SK-N-SH (cell line): ENCODE data around the gene CPNE2. TPM values are rescaled to one million over a fixed set of nuclear protein-coding genes. Genes with fewer than 3 reads are reported as not detected.

ENCODE experiments used
- CTCF ChIA-PET: fragments of 300-600, 350-600 bp; formaldehyde crosslinking; extraction: SDS; loops from one replicate; lab custom pipeline; 2021; lab: Yijun Ruan, JAX
- POLR2A ChIA-PET: fragments of 350-600 bp; sonication (Branson Sonifier 250); formaldehyde crosslinking; extraction: SDS; loops from one replicate; lab custom pipeline; 2020; ENCODE audit warnings: antibody characterized with exemption, inconsistent platforms; lab: Yijun Ruan, JAX
- DNase-seq: peaks from one replicate; pipeline ENCODE4 v3.0.0; 2012
- H2AFZ ChIP-seq: fragments of 200-600 bp; sonication (generic); 2 replicates; pipeline ENCODE4 v1.8.1; 2016; ENCODE audit warnings: antibody characterized with exemption, mild to moderate bottlenecking, low read depth
- H3F3A ChIP-seq: fragments of 200-600 bp; sonication (generic); replicated peaks from 2 replicates; pipeline ENCODE3; 2016; ENCODE audit warnings: antibody characterized with exemption, mild to moderate bottlenecking; ENCODE audit not compliant: insufficient read depth
- H3K27ac ChIP-seq, 2 experiments: fragments of 200-500 bp in 1 of 2; fragments of 200-600 bp in 1 of 2; sonication (Bioruptor generic) in 1 of 2; sonication (generic), shearing (Covaris generic) in 1 of 2; 2 replicates each; pipeline versions ENCODE4 v1.5.1 to v1.6.1; 2014 to 2016; ENCODE audit warnings: low read depth in 2 of 2, inconsistent platforms in 1 of 2, low read length in 1 of 2, mild to moderate bottlenecking in 1 of 2, mixed read lengths in 1 of 2
- H3K27me3 ChIP-seq: fragments of 200-600 bp; sonication (generic), shearing (Covaris generic); 2 replicates; pipeline ENCODE4 v1.6.1; 2016; ENCODE audit warnings: mixed run types; ENCODE audit not compliant: insufficient read depth
- H3K36me3 ChIP-seq, 2 experiments: fragments of 200-500 bp in 1 of 2; fragments of 200-600 bp in 1 of 2; sonication (Bioruptor generic) in 1 of 2; sonication (generic) in 1 of 2; replicated peaks in 1 of 2; 2 replicates each; pipeline versions ENCODE3 to v1.5.1; 2014 to 2016; ENCODE audit warnings: low read length in 1 of 2, mild to moderate bottlenecking in 1 of 2; ENCODE audit not compliant: insufficient read depth in 2 of 2, control insufficient read depth in 1 of 2
- H3K4me1 ChIP-seq, 2 experiments: fragments of 200-500 bp in 1 of 2; fragments of 200-600 bp in 1 of 2; sonication (Bioruptor generic) in 1 of 2; sonication (generic), shearing (Covaris generic) in 1 of 2; 2 replicates each; pipeline versions ENCODE4 v1.5.1 to v1.6.1; 2014 to 2016; ENCODE audit warnings: low read depth in 1 of 2, low read length in 1 of 2, mixed run types in 1 of 2; ENCODE audit not compliant: insufficient read depth in 2 of 2, control insufficient read depth in 1 of 2
- H3K4me2 ChIP-seq: fragments of 200-600 bp; sonication (generic), shearing (Covaris generic); 2 replicates; pipeline ENCODE4 v1.6.1; 2017; ENCODE audit warnings: mixed run types
- H3K4me3 ChIP-seq, 2 experiments: fragments of 200-500 bp in 1 of 2; fragments of 200-600 bp in 1 of 2; sonication (Bioruptor generic) in 1 of 2; sonication (generic), shearing (Covaris generic) in 1 of 2; 2 replicates each; pipeline versions ENCODE4 v1.5.1 to v1.8.1; 2014 to 2016; ENCODE audit warnings: low read depth in 2 of 2, inconsistent platforms in 1 of 2, low read length in 1 of 2, mild to moderate bottlenecking in 1 of 2, mixed read lengths in 1 of 2, moderate library complexity in 1 of 2
- H3K79me2 ChIP-seq: fragments of 200-600 bp; sonication (generic); 2 replicates; pipeline ENCODE4 v1.8.1; 2017; ENCODE audit warnings: mild to moderate bottlenecking; ENCODE audit not compliant: insufficient read depth
- H3K9ac ChIP-seq: fragments of 200-600 bp; sonication (generic); 2 replicates; pipeline ENCODE4 v1.6.1; 2017; ENCODE audit warnings: mixed run types
- H3K9me2 ChIP-seq: fragments of 200-600 bp; sonication (generic); 2 replicates; pipeline ENCODE4 v1.6.1; 2017; ENCODE audit warnings: mixed run types
- H3K9me3 ChIP-seq: fragments of 200-600 bp; sonication (generic); 2 replicates; pipeline ENCODE4 v1.6.1; 2017; ENCODE audit warnings: mixed run types, mild to moderate bottlenecking, moderate library complexity
- H4K20me1 ChIP-seq: fragments of 200-600 bp; sonication (generic); 2 replicates; pipeline ENCODE4 v1.6.1; 2017; ENCODE audit warnings: mild to moderate bottlenecking, mixed run types; ENCODE audit not compliant: insufficient read depth
- FOSL2 ChIP-seq: IDR thresholded peaks from 2 replicates; pipeline ENCODE4 v1.4.0; 2012; ENCODE audit warnings: low read depth, mild to moderate bottlenecking, moderate library complexity, borderline replicate concordance
- GABPA ChIP-seq: IDR thresholded peaks from 2 replicates; pipeline ENCODE4 v1.4.0; 2012; ENCODE audit warnings: low read depth, mild to moderate bottlenecking
- IRF3 ChIP-seq: fragments of 150-350 bp; IDR thresholded peaks from 2 replicates; pipeline ENCODE4 v1.6.1; 2016; ENCODE audit warnings: mild to moderate bottlenecking, low read depth, low read length
- JUND ChIP-seq: IDR thresholded peaks from 2 replicates; pipeline ENCODE4 v1.4.0; 2012
- MAX ChIP-seq: IDR thresholded peaks from 2 replicates; pipeline ENCODE4 v1.4.0; 2012; ENCODE audit warnings: low read depth
- MEF2A ChIP-seq: IDR thresholded peaks from 2 replicates; pipeline ENCODE4 v1.4.0; 2012; ENCODE audit warnings: low read depth, borderline replicate concordance
- NFIC ChIP-seq: IDR thresholded peaks from 2 replicates; pipeline ENCODE4 v1.4.0; 2012; ENCODE audit warnings: borderline replicate concordance
- POLR2AphosphoS5 ChIP-seq: IDR thresholded peaks from 2 replicates; pipeline ENCODE4 v1.6.1; 2012; ENCODE audit warnings: low read depth, low read length
- RAD21 ChIP-seq: IDR thresholded peaks from 2 replicates; pipeline ENCODE4 v1.6.1; 2012; ENCODE audit warnings: mild to moderate bottlenecking, low read length
- RCOR1 ChIP-seq: fragments of 150-350 bp; IDR thresholded peaks from 2 replicates; pipeline ENCODE4 v1.6.1; 2017; ENCODE audit warnings: antibody characterized with exemption, low read length
- REST ChIP-seq: IDR thresholded peaks from 2 replicates; pipeline ENCODE4 v1.6.1; 2012; ENCODE audit warnings: mild to moderate bottlenecking, low read depth, low read length, moderate library complexity
- RFX5 ChIP-seq: IDR thresholded peaks from 2 replicates; pipeline ENCODE4 v1.6.1; 2012; ENCODE audit warnings: mild to moderate bottlenecking, improper control_type of control experiment, low read length
- RXRA ChIP-seq: IDR thresholded peaks from 2 replicates; pipeline ENCODE4 v1.4.0; 2012; ENCODE audit warnings: low read depth, mild to moderate bottlenecking, borderline replicate concordance
- USF2 ChIP-seq: fragments of 150-350 bp; IDR thresholded peaks from 2 replicates; pipeline ENCODE4 v1.6.1; 2017; ENCODE audit warnings: antibody characterized with exemption, low read length, low read depth, borderline replicate concordance
- YY1 ChIP-seq: IDR thresholded peaks from 2 replicates; pipeline ENCODE4 v1.4.0; 2012; ENCODE audit warnings: low read depth, mild to moderate bottlenecking
- WGBS: methylation state at CpG from one replicate; pipeline ENCODE4 v1.1.6; 2017; ENCODE audit warnings: low lambda C conversion rate; 5-methylcytosine and 5-hydroxymethylcytosine counted together
- polyA plus RNA-seq, 3 experiments: library from polyadenylated mRNA; depleted of rRNA; stranded (reverse); fragments of >200 nt; gene quantifications; 2 replicates each; pipeline ENCODE4 v1.2.3, GENCODE V29; 2012

CPNE2 gene
- polyA plus RNA-seq, 1 of the 3 experiments (the other 2 are of a cell fraction): 73.0 TPM

- DNase-seq: no peak
- Histone ChIP-seq H3K27ac (no peak overlapping the region), H3K79me2 (no peaks in the 10 kb centered on the region), H3K4me1 (no peaks in the 10 kb centered on the region), H3K27me3 (no peaks in the 10 kb centered on the region), H3K4me3 (no peak overlapping the region), H3K9me2 (no peaks in the 10 kb centered on the region), H3K9me3 (no peaks in the 10 kb centered on the region), H4K20me1 (no peaks in the 10 kb centered on the region), H3F3A (no peaks in the 10 kb centered on the region), H3K9ac (no peak overlapping the region), H3K4me2 (no peak overlapping the region), H3K36me3 (no peaks in the 10 kb centered on the region), H2AFZ (no peak overlapping the region)
- ChIA-PET POLR2A (interaction anchor here (0.6 kb wide), 1 partner anchor 25 kb away, joined by 3 read pairs; no protein-coding TSS in a partner anchor), CTCF (interaction anchor here (0.8 to 1.9 kb wide), 3 partner anchors 12 to 89 kb away, joined by 3 to 6 read pairs (median 4); partner anchors contain the start of gene CPNE2)
- WGBS: 96% methylated on average over 9 of the region's 9 CpGs
- TF ChIP-seq RCOR1: no peak
- TF ChIP-seq RAD21: no peak
- no peak for TF ChIP-seq RXRA
- no peak for TF ChIP-seq YY1
- TF ChIP-seq GABPA: no peak
- TF ChIP-seq JUND: no peak
- TF ChIP-seq USF2: no peak
- TF ChIP-seq FOSL2: no peak
- no peak for TF ChIP-seq MEF2A
These were observed 39.2 kb upstream of the CPNE2 start for GRCh38 chr16:57053206-57053605.

- H3K4me2 ChIP-seq: no peak overlapping the region
- no peak for DNase-seq
- CTCF ChIA-PET: interaction anchor here (1.9 kb wide), 1 partner anchor 90 kb away, joined by 4 read pairs; no protein-coding TSS in a partner anchor
- no peaks in the 10 kb centered on the region for H3K36me3 ChIP-seq
- WGBS: 85% methylated on average over 5 of the region's 5 CpGs
- no peaks in the 10 kb centered on the region for H4K20me1 ChIP-seq
- no peaks in the 10 kb centered on the region for H3K79me2 ChIP-seq
- no peaks in the 10 kb centered on the region for H3K9me2 ChIP-seq
- POLR2A ChIA-PET: no interaction called here
- no peak for TF ChIP-seq USF2
- no peaks in the 10 kb centered on the region for H3K9me3 ChIP-seq
- H3K9ac ChIP-seq: no peak overlapping the region
- H2AFZ ChIP-seq: no peak overlapping the region
- H3K4me1 ChIP-seq: no peaks in the 10 kb centered on the region
- H3K4me3 ChIP-seq: no peak overlapping the region
- no peak overlapping the region for H3K27ac ChIP-seq
- no peaks in the 10 kb centered on the region for H3F3A ChIP-seq
- no peaks in the 10 kb centered on the region for H3K27me3 ChIP-seq
These were observed 38.0 kb upstream of the CPNE2 start for GRCh38 chr16:57054338-57054737.

- no peaks in the 10 kb centered on the region for H3K27me3 ChIP-seq
- no peak for DNase-seq
- no peaks in the 10 kb centered on the region for H3K9me2 ChIP-seq
- no peak overlapping the region for H3K27ac ChIP-seq
- H3K9me3 ChIP-seq: no peaks in the 10 kb centered on the region
- no peak overlapping the region for H3K4me3 ChIP-seq
- no peak overlapping the region for H2AFZ ChIP-seq
- H3F3A ChIP-seq: no peaks in the 10 kb centered on the region
- no peaks in the 10 kb centered on the region for H4K20me1 ChIP-seq
- no peaks in the 10 kb centered on the region for H3K79me2 ChIP-seq
- H3K4me1 ChIP-seq: no peaks in the 10 kb centered on the region
- no peak overlapping the region for H3K4me2 ChIP-seq
- 64% methylated on average over 6 of the region's 7 CpGs for WGBS
- POLR2A ChIA-PET: no interaction called here
- H3K36me3 ChIP-seq: no peaks in the 10 kb centered on the region
- CTCF ChIA-PET: interaction anchor here (1.9 kb wide), 1 partner anchor 91 kb away, joined by 4 read pairs; no protein-coding TSS in a partner anchor
- H3K9ac ChIP-seq: no peak overlapping the region
- no peak for TF ChIP-seq MAX
- no peak for TF ChIP-seq MEF2A
- TF ChIP-seq POLR2AphosphoS5: no peak
- no peak for TF ChIP-seq REST
- TF ChIP-seq IRF3: no peak
- no peak for TF ChIP-seq RCOR1
- no peak for TF ChIP-seq RFX5
- TF ChIP-seq NFIC: no peak
These were observed 37.6 kb upstream of the CPNE2 start for GRCh38 chr16:57054771-57055170.
